Renal pelvis (tissue), 4 donors: ENCODE data around the gene IVL. TPM values are rescaled to one million over a fixed set of nuclear protein-coding genes. Genes with fewer than 3 reads are reported as not detected.

ENCODE experiments used
- DNase-seq: peaks from one replicate; pipeline ENCODE4 v3.0.0-alpha.2; 2013
- polyA plus RNA-seq, 3 donors: library from polyadenylated mRNA; unstranded; fragments of 120-200 nt; gene quantifications; one replicate each; pipeline ENCODE4 v1.2.1, GENCODE V29; 2013; ENCODE audit not compliant: insufficient read length in 3 of 3

Gene IVL
- polyA plus RNA-seq, 3 donors: 0.16 to 0.36 (median 0.21) TPM

DNA sequence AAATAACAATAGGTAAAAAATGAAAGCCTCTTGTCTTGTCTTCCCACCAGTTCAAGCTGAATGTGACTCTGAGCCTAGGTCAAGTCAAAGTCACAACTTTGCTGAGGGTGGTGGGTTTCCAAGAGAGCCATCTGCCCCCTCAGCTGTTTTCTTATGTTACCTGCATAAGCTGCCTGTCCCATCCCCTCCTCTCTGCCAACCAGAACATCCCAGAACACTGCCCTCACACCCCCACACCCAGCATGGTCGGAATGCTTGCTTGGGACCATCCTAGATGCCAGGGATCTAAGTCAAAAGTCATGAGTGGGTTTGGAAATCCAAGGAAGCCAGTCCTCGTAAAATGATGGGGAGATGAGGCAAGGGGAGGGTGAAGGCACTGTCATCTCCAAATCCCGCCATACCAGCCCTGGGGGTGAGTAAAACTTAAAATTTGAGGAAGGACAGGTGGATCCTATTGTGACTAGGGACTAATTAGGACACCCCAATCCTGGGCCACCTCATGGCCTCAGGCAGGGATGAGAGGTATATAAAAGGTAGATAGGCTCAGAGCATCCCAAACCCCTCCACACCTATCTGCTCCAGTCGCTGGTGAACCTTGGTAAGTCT lies 38.4 kb downstream of the IVL start, which contains the start of gene SPRR5:
SPRR5 (plus strand) TSS at position 556 of the 606 bp plus-strand sequence. CDS start 1,349 bp downstream, outside the sequence.
- no peak for DNase-seq

DNA sequence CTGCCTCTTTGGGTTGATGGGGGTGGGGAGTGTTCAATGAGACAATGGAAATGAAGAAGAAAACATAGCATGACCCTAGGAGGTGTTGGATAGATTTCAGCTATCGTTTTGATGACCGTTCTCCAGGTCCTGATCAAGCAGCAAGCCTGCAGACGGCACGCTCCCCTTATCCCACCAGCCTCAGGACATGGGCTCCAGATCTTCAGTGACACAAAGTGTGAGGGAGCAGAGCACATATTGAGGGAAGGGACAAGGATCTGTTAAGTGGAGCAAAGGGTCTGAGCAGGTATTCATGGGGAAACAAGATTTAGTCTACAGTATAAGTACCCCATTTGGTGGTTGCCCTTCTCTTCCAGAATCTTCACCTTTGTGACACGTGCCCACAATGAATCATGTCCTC lies 43.4 kb downstream of the IVL start:
- no peak for DNase-seq

DNA sequence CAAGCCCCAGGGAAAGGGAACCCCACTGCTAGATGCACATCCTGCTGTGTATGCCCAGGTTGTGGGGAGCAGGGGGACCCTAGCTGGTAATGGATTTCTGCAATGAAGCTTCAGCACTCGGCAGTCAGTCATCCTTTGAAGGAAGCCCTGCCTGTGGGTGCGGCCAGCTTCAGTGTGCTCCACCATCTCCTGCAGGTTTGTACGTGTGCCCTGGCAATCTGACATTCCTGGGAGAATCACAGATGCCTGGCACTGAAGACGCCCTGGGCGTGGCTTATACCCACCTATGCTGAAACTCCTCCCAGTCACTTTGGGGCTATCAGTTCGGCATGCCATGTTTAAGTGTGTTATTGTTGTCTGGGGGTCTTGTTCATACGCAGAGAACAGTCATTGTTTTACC lies 45.4 kb downstream of the IVL start:
- no peak for DNase-seq

DNA sequence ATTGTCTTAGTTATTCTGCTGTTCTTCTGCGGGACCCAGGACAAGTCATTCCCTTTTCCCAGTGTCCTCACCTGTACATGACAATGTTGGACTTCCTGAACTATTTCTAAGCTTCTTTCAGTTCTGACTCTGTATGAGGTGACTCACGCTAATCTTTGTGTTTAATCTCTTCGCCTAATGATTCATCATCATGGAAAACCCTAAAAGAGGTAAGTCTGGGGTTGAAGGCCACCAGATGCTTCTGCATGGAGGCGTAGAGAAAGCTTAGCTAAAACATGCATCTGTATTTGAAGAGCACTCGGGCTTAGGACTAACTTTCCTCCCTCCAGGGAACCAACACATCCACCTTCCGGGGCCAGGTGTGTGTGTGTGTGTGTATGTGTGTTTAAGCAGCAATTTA lies 46.1 kb downstream of the IVL start:
- no peak for DNase-seq

DNA sequence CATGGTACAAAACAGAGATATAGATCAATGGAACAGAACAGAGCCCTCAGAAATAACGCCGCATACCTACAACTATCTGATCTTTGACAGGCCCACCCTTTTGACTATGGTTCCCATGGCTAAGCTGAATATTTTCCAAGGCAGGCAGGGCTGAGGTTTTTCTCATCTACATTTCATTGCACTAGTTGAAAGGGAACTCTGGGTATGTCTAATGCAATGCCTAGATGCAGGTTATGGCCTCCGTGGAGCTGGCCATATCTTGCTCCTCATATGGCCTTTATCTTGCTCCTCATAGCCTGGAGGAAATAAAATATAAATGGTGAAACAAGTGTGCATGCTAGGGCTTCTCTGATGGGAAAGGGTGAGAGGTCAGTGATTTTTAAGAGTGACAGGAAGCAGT lies 49.2 kb downstream of the IVL start:
- DNase-seq: no peak

DNA sequence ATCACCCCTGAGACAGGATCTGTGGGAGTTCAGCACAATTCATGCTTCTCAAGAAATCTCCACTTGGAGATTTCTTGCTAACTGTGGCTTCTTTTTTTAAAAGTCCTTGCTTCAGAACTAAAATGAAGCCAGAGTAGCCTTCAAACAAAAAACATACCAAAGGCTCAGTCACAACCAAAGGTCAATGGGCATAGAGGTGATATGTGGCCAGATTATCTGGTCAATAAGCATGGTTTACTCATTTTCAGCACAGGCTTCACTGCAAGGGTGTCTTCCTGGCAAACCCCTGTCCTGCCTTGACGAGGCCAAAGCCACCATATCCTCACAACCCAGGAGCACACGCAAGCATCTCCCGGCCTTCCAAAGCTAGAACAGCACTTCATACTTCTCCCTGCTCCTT lies 50.9 kb downstream of the IVL start:
- DNase-seq: no peak

DNA sequence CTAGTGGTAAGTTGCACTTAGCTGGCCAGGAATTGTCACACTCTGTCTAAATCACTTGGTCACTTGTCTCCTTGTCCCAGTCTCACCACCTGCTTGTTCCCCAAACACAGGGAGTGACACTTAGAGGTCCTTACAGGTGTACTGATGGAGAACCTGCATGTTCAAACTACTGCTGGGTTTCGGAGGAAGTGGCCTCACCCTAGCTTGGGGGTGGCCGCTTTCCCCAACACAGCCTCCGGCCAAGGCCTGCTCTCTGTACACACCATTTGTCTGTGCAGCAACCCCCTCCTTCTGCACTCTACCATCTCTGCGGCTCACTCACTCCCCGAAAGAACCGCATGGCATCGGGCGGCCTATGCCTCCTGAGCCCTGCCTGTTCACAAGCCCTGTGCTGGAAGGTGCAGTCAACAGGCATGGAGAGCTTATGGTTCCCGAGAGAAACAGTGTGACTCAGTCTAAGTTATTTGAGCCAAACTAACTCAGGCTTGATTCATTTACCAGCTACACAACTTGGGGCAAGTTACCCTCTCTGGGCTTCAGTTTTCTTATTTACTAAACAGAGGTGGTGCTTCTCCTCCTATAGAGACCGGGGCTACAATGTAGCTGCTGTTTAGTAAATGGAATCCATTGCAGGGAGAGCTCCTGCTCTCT lies 51.6 kb downstream of the IVL start:
- DNase-seq: no peak

DNA sequence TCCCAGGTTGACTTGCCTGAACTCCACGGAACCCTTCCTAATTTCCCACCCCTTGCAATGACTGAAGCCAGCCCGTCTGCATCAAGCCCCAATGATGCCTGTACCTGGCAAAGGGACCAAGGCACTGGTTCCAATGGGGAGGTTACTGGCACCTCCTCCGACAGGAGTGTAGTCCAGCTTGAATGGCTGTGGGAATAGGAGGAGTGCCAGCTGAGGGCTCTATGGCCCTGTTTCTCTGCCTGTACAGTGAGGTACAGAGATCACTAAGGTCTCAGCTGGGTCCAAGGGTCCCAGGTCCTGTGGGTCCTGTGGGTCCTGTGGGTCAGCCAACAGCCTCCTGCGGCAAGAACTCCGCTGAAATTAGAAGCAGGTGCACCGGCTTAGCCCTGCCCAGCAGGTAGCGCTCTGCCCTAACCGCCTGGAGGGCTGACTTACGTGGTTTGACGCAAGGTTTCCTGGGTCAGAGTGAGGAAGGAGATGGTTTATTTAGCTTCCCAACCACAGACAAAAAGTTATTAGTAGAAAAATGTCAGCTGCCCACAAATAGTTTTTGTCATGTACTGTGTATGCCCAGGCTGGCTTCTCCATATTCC lies 52.2 kb downstream of the IVL start:
- DNase-seq: no peak

Other genes starting within 250 kb of the IVL start
- not detected for gene LCE2D, start 245.2 kb upstream of the IVL start, polyA plus RNA-seq
- not detected for gene LCE2C, start 233.3 kb upstream of the IVL start, polyA plus RNA-seq
- not detected for gene LCE2B, start 222.4 kb upstream of the IVL start, polyA plus RNA-seq
- gene LCE2A, start 210.2 kb upstream of the IVL start, polyA plus RNA-seq: not detected
- not detected for gene LCE4A, start 200.4 kb upstream of the IVL start, polyA plus RNA-seq
- gene KPRP, start 150.5 kb upstream of the IVL start, polyA plus RNA-seq: not detected
- not detected for gene LCE1F, start 133.4 kb upstream of the IVL start, polyA plus RNA-seq
- gene LCE1E, start 122.3 kb upstream of the IVL start, polyA plus RNA-seq: not detected
- gene LCE1D, start 111.8 kb upstream of the IVL start, polyA plus RNA-seq: not detected
- gene LCE1C, start 101.9 kb upstream of the IVL start, polyA plus RNA-seq: not detected
- not detected for gene LCE1B, start 96.6 kb upstream of the IVL start, polyA plus RNA-seq
- gene LCE1A, start 81.1 kb upstream of the IVL start, polyA plus RNA-seq: not detected
- not detected for gene LCE6A, start 65.7 kb upstream of the IVL start, polyA plus RNA-seq
- not detected for gene LCE7A, start 48.5 kb upstream of the IVL start, polyA plus RNA-seq
- gene SMCP, start 30.2 kb upstream of the IVL start, polyA plus RNA-seq: not detected
- gene SPRR5, start 38.7 kb downstream of the IVL start, polyA plus RNA-seq: not detected
- not detected for gene SPRR4, start 62.1 kb downstream of the IVL start, polyA plus RNA-seq
- not detected for gene SPRR1A, start 75.5 kb downstream of the IVL start, polyA plus RNA-seq
- under 1 TPM in 1 of 3 donors, not detected in 2; 0.23 TPM for gene SPRR3, start 93.2 kb downstream of the IVL start, polyA plus RNA-seq
- not detected for gene SPRR1B, start 122.7 kb downstream of the IVL start, polyA plus RNA-seq
- under 1 TPM in 1 of 3 donors, not detected in 2; 0.14 TPM for gene SPRR2D, start 132.6 kb downstream of the IVL start, polyA plus RNA-seq
- not detected for gene SPRR2A, start 149.0 kb downstream of the IVL start, polyA plus RNA-seq
- gene SPRR2B, start 163.1 kb downstream of the IVL start, polyA plus RNA-seq: under 1 TPM in 1 of 3 donors, not detected in 2; 0.16 TPM
- not detected for gene SPRR2E, start 186.0 kb downstream of the IVL start, polyA plus RNA-seq
- gene SPRR2F, start 205.0 kb downstream of the IVL start, polyA plus RNA-seq: not detected
- not detected for gene SPRR2G, start 242.3 kb downstream of the IVL start, polyA plus RNA-seq